GM12872 (cell line): ENCODE measurements around the gene TIMM29.
A peak's percentile ranks its signal among the peaks of the same experiment; 100 is the strongest.

Experiments
- CTCF ChIP-seq: IDR thresholded peaks from 3 replicates; pipeline ENCODE4 v1.5.1; 2011; ENCODE audit warnings: low read depth, mild to moderate bottlenecking, low read length, moderate library complexity; ENCODE audit not compliant: insufficient read depth

TIMM29 gene

GRCh38 chr19:10929402-10929794, 787 bp downstream of the TIMM29 start:
- no peak for TF ChIP-seq CTCF

GRCh38 chr19:10935371-10936059, 6.9 kb downstream of the TIMM29 start:
- no peak for TF ChIP-seq CTCF

GRCh38 chr19:10936661-10937084, 8.1 kb downstream of the TIMM29 start:
- TF ChIP-seq CTCF = peak; percentile 67

- TF ChIP-seq CTCF = no peak
These were observed 16.7 kb downstream of the TIMM29 start for GRCh38 chr19:10945264-10945663.

- no peak for TF ChIP-seq CTCF
These were observed 18.5 kb downstream of the TIMM29 start for GRCh38 chr19:10946958-10947657.

- no peak for TF ChIP-seq CTCF
These were observed 24.2 kb downstream of the TIMM29 start for GRCh38 chr19:10952809-10953208.

- no peak for TF ChIP-seq CTCF
These were observed 31.9 kb downstream of the TIMM29 start, which contains the start of gene SMARCA4 for GRCh38 chr19:10960314-10961072. Gene SMARCA4, plus strand, starts transcription at chr19:10961030. Its CDS starts 23,122 bp downstream, at chr19:10984152.
